Measurements from ENCODE around the gene VPS54.

GRCh38 chr2:64007924-64008323, 11.3 kb downstream of the VPS54 start:
- TF ChIP-seq CTCF (IDR thresholded peaks at IDR 0.05) (no peak), EP300 (IDR thresholded peaks at IDR 0.05) (no peak)

Measured in suprapubic skin (tissue), 3 donors.